ENCODE measurements around the gene SHROOM2. TPM values are rescaled to one million over a fixed set of nuclear protein-coding genes. Genes with fewer than 3 reads are reported as not detected.
"Not testable (repeated sequence)": the region's sequence is repeated elsewhere in the genome, so short reads cannot be mapped to it uniquely, and the experiment has no call there.

SHROOM2 gene
- total RNA-seq, 5 donors from 2014 or later (not counting 1 experiment from before 2014, with no cell fraction given) = 0.03 to 0.06 TPM; not detected in 3

- ChIA-PET POLR2A (no interaction called here), CTCF (no interaction called here)
- no peaks in the 10 kb centered on the region for H3K36me3 ChIP-seq (ENCODE audit: control insufficient read depth in 2 of 2, extremely low read depth in 1 of 2, insufficient read depth in 1 of 2, low read length in 1 of 2)
- ATAC-seq (replicated peaks in 1 of 4) (no peak), DNase-seq (no peak)
- H3K4me3 ChIP-seq (ENCODE audit: control insufficient read depth in 1 of 2, extremely low read depth in 1 of 2, low read length in 1 of 2) = no peak overlapping the region
- no peak overlapping the region for H3K27ac ChIP-seq (ENCODE audit: low read length)
- H3K4me1 ChIP-seq (ENCODE audit: control insufficient read depth in 1 of 2, extremely low read depth in 1 of 2, insufficient read depth in 2 of 2, low read length in 2 of 2) = no peaks in the 10 kb centered on the region
- Mint-ChIP-seq H3K27ac (no peak overlapping the region), H3K4me3 (no peak overlapping the region), H3K4me1 (no peaks in the 10 kb centered on the region), H3K36me3 (no peaks in the 10 kb centered on the region), H3K9me3 (no peaks in the 10 kb centered on the region), H3K27me3 (peaks cover 0 to 27% of the 10 kb centered on the region in 2 donors)
- 90% methylated on average over 2 of the region's 6 CpGs for WGBS (ENCODE audit: insufficient coverage)
- H3K27me3 ChIP-seq (replicated peaks in 1 of 2; ENCODE audit: control insufficient read depth in 2 of 2, extremely low read depth in 1 of 2, insufficient read depth in 2 of 2, low read length in 1 of 2) = peaks cover 2 to 4% of the 10 kb centered on the region in 2 experiments
- no peaks in the 10 kb centered on the region for H3K9me3 ChIP-seq
Observed at GRCh38 chrX:9851890-9852289, 65.7 kb downstream of the SHROOM2 start.

- CTCF ChIA-PET = no interaction called here
- H3K4me3 Mint-ChIP-seq = no peak overlapping the region
- WGBS (ENCODE audit: insufficient coverage) = 67% methylated on average over 1 of the region's 4 CpGs
- H3K36me3 Mint-ChIP-seq = no peaks in the 10 kb centered on the region
- no peak overlapping the region for H3K4me3 ChIP-seq (ENCODE audit: control insufficient read depth in 1 of 2, extremely low read depth in 1 of 2, low read length in 1 of 2)
- no peak for ATAC-seq (replicated peaks in 1 of 4)
- peaks cover 2 to 4% of the 10 kb centered on the region in 2 experiments for H3K27me3 ChIP-seq (replicated peaks in 1 of 2; ENCODE audit: control insufficient read depth in 2 of 2, extremely low read depth in 1 of 2, insufficient read depth in 2 of 2, low read length in 1 of 2)
- H3K4me1 ChIP-seq (ENCODE audit: control insufficient read depth in 1 of 2, extremely low read depth in 1 of 2, insufficient read depth in 2 of 2, low read length in 2 of 2) = no peaks in the 10 kb centered on the region
- POLR2A ChIA-PET = no interaction called here
- DNase-seq = no peak
- peaks cover 0 to 24% of the 10 kb centered on the region in 2 donors for H3K27me3 Mint-ChIP-seq
- no peaks in the 10 kb centered on the region for H3K9me3 Mint-ChIP-seq
- no peaks in the 10 kb centered on the region for H3K36me3 ChIP-seq (ENCODE audit: control insufficient read depth in 2 of 2, extremely low read depth in 1 of 2, insufficient read depth in 1 of 2, low read length in 1 of 2)
- no peaks in the 10 kb centered on the region for H3K4me1 Mint-ChIP-seq
- no peak overlapping the region for H3K27ac ChIP-seq (ENCODE audit: low read length)
- no peaks in the 10 kb centered on the region for H3K9me3 ChIP-seq
- H3K27ac Mint-ChIP-seq = no peak overlapping the region
Observed at GRCh38 chrX:9853307-9853706, 67.1 kb downstream of the SHROOM2 start.

GRCh38 chrX:9855561-9856283, 69.5 kb downstream of the SHROOM2 start:
- H3K9me3 Mint-ChIP-seq = no peaks in the 10 kb centered on the region
- Histone ChIP-seq H3K27ac (ENCODE audit: low read length) (no peak overlapping the region), H3K27me3 (replicated peaks in 1 of 2; ENCODE audit: control insufficient read depth in 2 of 2, extremely low read depth in 1 of 2, insufficient read depth in 2 of 2, low read length in 1 of 2) (peaks cover 0 to 2% of the 10 kb centered on the region in 2 experiments), H3K9me3 (no peaks in the 10 kb centered on the region), H3K4me3 (ENCODE audit: control insufficient read depth in 1 of 2, extremely low read depth in 1 of 2, low read length in 1 of 2) (no peak overlapping the region), H3K36me3 (ENCODE audit: control insufficient read depth in 2 of 2, extremely low read depth in 1 of 2, insufficient read depth in 1 of 2, low read length in 1 of 2) (no peaks in the 10 kb centered on the region), H3K4me1 (ENCODE audit: control insufficient read depth in 1 of 2, extremely low read depth in 1 of 2, insufficient read depth in 2 of 2, low read length in 2 of 2) (no peaks in the 10 kb centered on the region)
- no peak overlapping the region for H3K27ac Mint-ChIP-seq
- ChIA-PET POLR2A (interaction anchor here in 1 of 2 donors (0.7 kb wide), 1 partner anchor 26 kb away, joined by 3 read pairs; no protein-coding TSS in a partner anchor), CTCF (interaction anchor here in 1 of 2 donors (0.6 kb wide), 1 partner anchor 30 kb away, joined by 8 read pairs; no protein-coding TSS in a partner anchor)
- ATAC-seq (replicated peaks in 1 of 4) = no peak
- H3K27me3 Mint-ChIP-seq = peaks cover 0 to 27% of the 10 kb centered on the region in 2 donors
- WGBS (ENCODE audit: insufficient coverage) = 80% methylated on average over 7 of the region's 14 CpGs
- H3K36me3 Mint-ChIP-seq = no peaks in the 10 kb centered on the region
- H3K4me3 Mint-ChIP-seq = no peak overlapping the region
- DNase-seq = no peak
- no peaks in the 10 kb centered on the region for H3K4me1 Mint-ChIP-seq

- Histone ChIP-seq H3K27ac (ENCODE audit: low read length) (no peak overlapping the region), H3K27me3 (replicated peaks in 1 of 2; ENCODE audit: control insufficient read depth in 2 of 2, extremely low read depth in 1 of 2, insufficient read depth in 2 of 2, low read length in 1 of 2) (peaks cover 0 to 2% of the 10 kb centered on the region in 2 experiments), H3K9me3 (no peaks in the 10 kb centered on the region), H3K4me3 (ENCODE audit: control insufficient read depth in 1 of 2, extremely low read depth in 1 of 2, low read length in 1 of 2) (no peak overlapping the region), H3K4me1 (ENCODE audit: control insufficient read depth in 1 of 2, extremely low read depth in 1 of 2, insufficient read depth in 2 of 2, low read length in 2 of 2) (no peaks in the 10 kb centered on the region), H3K36me3 (ENCODE audit: control insufficient read depth in 2 of 2, extremely low read depth in 1 of 2, insufficient read depth in 1 of 2, low read length in 1 of 2) (no peaks in the 10 kb centered on the region)
- Mint-ChIP-seq H3K36me3 (no peaks in the 10 kb centered on the region), H3K9me3 (no peaks in the 10 kb centered on the region), H3K4me1 (no peaks in the 10 kb centered on the region), H3K27me3 (peaks cover 5 to 32% of the 10 kb centered on the region in 2 donors), H3K4me3 (no peak overlapping the region), H3K27ac (no peak overlapping the region)
- CTCF ChIA-PET = no interaction called here
- 71% methylated on average over 4 of the region's 9 CpGs for WGBS (ENCODE audit: insufficient coverage)
- DNase-seq = no peak
- no peak for ATAC-seq (replicated peaks in 1 of 4)
- POLR2A ChIA-PET = no interaction called here
Observed at GRCh38 chrX:9856588-9856987, 70.4 kb downstream of the SHROOM2 start.

- DNase-seq (no peak), ATAC-seq (replicated peaks in 1 of 4) (no peak)
- Mint-ChIP-seq H3K4me1 (no peaks in the 10 kb centered on the region), H3K27me3 (peaks cover 8 to 31% of the 10 kb centered on the region in 2 donors), H3K4me3 (no peak overlapping the region), H3K27ac (no peak overlapping the region), H3K36me3 (no peaks in the 10 kb centered on the region), H3K9me3 (no peaks in the 10 kb centered on the region)
- no peak overlapping the region for H3K27ac ChIP-seq (ENCODE audit: low read length)
- WGBS (ENCODE audit: insufficient coverage) = 97% methylated on average over 4 of the region's 21 CpGs
- ChIA-PET POLR2A (no interaction called here), CTCF (interaction anchor here in 1 of 2 donors (0.7 kb wide), 1 partner anchor 262 kb away, joined by 4 read pairs; no protein-coding TSS in a partner anchor)
- H3K4me1 ChIP-seq (ENCODE audit: control insufficient read depth in 1 of 2, extremely low read depth in 1 of 2, insufficient read depth in 2 of 2, low read length in 2 of 2) = no peaks in the 10 kb centered on the region
- H3K4me3 ChIP-seq (ENCODE audit: control insufficient read depth in 1 of 2, extremely low read depth in 1 of 2, low read length in 1 of 2) = no peak overlapping the region
- peaks cover 0 to 2% of the 10 kb centered on the region in 2 experiments for H3K27me3 ChIP-seq (replicated peaks in 1 of 2; ENCODE audit: control insufficient read depth in 2 of 2, extremely low read depth in 1 of 2, insufficient read depth in 2 of 2, low read length in 1 of 2)
- H3K9me3 ChIP-seq = no peaks in the 10 kb centered on the region
- H3K36me3 ChIP-seq (ENCODE audit: control insufficient read depth in 2 of 2, extremely low read depth in 1 of 2, insufficient read depth in 1 of 2, low read length in 1 of 2) = no peaks in the 10 kb centered on the region
Observed at GRCh38 chrX:9857575-9858474, 71.6 kb downstream of the SHROOM2 start.

DNA sequence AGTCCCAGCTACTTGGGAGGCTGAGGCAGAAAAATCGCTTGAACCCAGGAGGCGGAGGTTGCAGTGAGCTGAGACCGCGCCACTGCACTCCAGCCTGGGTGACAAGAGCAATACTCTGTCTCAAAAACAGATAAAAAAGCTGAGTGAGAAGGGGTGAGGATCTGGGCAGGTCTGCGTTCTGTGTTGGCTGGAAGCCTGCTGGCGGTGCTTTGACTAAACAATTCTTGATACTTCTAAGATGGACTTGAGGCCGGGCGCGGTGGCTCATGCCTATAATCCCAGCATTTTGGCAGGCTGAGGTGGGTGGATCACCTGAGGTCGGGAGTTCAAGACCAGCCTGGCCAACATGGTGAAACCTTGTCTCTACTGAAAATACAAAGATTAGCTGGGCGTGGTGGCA, 72.5 kb downstream of the SHROOM2 start:
- DNase-seq; H3K27ac ChIP-seq (ENCODE audit: low read length); POLR2A ChIA-PET; H3K36me3 ChIP-seq (ENCODE audit: control insufficient read depth in 2 of 2, extremely low read depth in 1 of 2, insufficient read depth in 1 of 2, low read length in 1 of 2); H3K27me3 ChIP-seq (replicated peaks in 1 of 2; ENCODE audit: control insufficient read depth in 2 of 2, extremely low read depth in 1 of 2, insufficient read depth in 2 of 2, low read length in 1 of 2); H3K4me1 ChIP-seq (ENCODE audit: control insufficient read depth in 1 of 2, extremely low read depth in 1 of 2, insufficient read depth in 2 of 2, low read length in 2 of 2); H3K9me3 Mint-ChIP-seq; H3K27ac Mint-ChIP-seq; H3K9me3 ChIP-seq; H3K4me3 Mint-ChIP-seq; ATAC-seq (replicated peaks in 1 of 4); H3K4me3 ChIP-seq (ENCODE audit: control insufficient read depth in 1 of 2, extremely low read depth in 1 of 2, low read length in 1 of 2); CTCF ChIA-PET; H3K36me3 Mint-ChIP-seq; H3K4me1 Mint-ChIP-seq: not testable (repeated sequence)
- peaks cover 11 to 27% of the 10 kb centered on the region in 2 donors for H3K27me3 Mint-ChIP-seq
- 89% methylated on average over 3 of the region's 11 CpGs for WGBS (ENCODE audit: insufficient coverage)
